SU-DHL-6 (cell line): ENCODE measurements around the gene PARP8.

Experiments used
- CTCF ChIP-seq: fragments of 200-600 bp; sonication (generic); IDR thresholded peaks from one replicate; pipeline ENCODE4 v1.5.1; 2017; ENCODE audit warnings: antibody characterized with exemption, mild to moderate bottlenecking, low read length, moderate library complexity; ENCODE audit not compliant: insufficient read depth, poor library complexity, severe bottlenecking
- EZH2phosphoT487 ChIP-seq: fragments of 200-600 bp; sonication (generic), shearing (Covaris generic); conservative IDR thresholded peaks from 2 replicates; pipeline ENCODE4 v1.6.1; 2018; ENCODE audit warnings: mild to moderate bottlenecking, antibody characterized with exemption, low read length, moderate library complexity, mixed read lengths

GRCh38 chr5:50700706-50701105 is 34.3 kb downstream of the PARP8 start:
- TF ChIP-seq CTCF (no peak), EZH2phosphoT487 (no peak)
